ENCODE measurements around the gene MGAT4C.

Gene MGAT4C

DNA sequence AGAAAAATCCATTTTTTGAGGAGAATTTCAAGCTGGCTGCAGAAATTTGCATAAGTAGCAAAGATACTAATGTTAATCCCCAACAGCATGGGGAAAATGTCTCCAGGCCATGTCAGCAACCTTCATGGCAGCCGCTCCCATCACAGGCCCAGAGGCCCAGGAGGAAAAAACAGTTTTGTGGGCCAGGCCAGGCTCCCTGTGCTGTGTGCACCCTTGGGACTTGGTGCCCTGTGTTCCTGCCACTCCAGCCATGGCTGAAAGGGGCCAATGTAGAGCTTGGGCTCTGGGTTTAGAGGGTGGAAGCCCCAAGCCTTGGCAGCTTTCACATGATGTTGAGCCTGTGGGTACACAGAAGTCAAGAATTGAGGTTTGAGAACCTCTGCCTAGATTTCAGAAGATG, 76.3 kb downstream of the MGAT4C start:
- Histone ChIP-seq H3K27ac (no peak overlapping the region), H3K79me2 (ENCODE audit: insufficient read depth, low read depth) (no peaks in the 10 kb centered on the region)
- TF ChIP-seq, protein P1, sequence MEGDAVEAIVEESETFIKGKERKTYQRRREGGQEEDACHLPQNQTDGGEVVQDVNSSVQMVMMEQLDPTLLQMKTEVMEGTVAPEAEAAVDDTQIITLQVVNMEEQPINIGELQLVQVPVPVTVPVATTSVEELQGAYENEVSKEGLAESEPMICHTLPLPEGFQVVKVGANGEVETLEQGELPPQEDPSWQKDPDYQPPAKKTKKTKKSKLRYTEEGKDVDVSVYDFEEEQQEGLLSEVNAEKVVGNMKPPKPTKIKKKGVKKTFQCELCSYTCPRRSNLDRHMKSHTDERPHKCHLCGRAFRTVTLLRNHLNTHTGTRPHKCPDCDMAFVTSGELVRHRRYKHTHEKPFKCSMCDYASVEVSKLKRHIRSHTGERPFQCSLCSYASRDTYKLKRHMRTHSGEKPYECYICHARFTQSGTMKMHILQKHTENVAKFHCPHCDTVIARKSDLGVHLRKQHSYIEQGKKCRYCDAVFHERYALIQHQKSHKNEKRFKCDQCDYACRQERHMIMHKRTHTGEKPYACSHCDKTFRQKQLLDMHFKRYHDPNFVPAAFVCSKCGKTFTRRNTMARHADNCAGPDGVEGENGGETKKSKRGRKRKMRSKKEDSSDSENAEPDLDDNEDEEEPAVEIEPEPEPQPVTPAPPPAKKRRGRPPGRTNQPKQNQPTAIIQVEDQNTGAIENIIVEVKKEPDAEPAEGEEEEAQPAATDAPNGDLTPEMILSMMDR (conservative IDR thresholded peaks at IDR 0.05; ENCODE audit: low read depth, low read length): no peak

DNA sequence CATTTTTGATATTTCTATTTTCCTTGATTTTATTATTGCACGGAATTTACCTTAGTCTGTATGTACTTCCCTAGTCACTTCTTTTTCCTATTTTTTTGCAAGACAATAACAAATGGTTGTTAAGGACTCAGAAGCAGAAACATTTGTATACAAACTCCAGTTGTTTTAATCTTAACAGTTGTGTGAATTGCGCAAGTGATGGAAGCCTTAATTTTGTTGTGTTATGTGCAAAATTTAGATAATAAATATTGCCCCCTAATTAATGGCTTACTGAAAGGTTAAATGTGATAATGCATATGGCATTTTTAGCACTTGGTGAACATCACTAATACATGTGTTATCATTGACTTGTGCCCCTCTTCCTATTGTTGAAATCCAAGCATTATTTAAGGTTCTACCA, 82.0 kb downstream of the MGAT4C start:
- Histone ChIP-seq H3K4me3 (IDR thresholded peaks at IDR 0.05; ENCODE audit: insufficient read depth, low read depth, low read length) (no peak overlapping the region), H3K79me2 (ENCODE audit: insufficient read depth, low read depth) (no peaks in the 10 kb centered on the region), H2AFZ (ENCODE audit: low read depth) (no peak overlapping the region), H3K4me2 (no peak overlapping the region), H4K20me1 (ENCODE audit: insufficient read depth) (no peaks in the 10 kb centered on the region), H3K36me3 (ENCODE audit: insufficient read depth) (no peaks in the 10 kb centered on the region), H3K27me3 (ENCODE audit: insufficient read depth, low read depth) (no peaks in the 10 kb centered on the region), H3K4me1 (ENCODE audit: low read depth, poor library complexity, severe bottlenecking) (no peaks in the 10 kb centered on the region), H3K27ac (no peak overlapping the region), H3K9ac (no peak overlapping the region)
- TF ChIP-seq, protein P1 (conservative IDR thresholded peaks at IDR 0.05; ENCODE audit: low read depth, low read length): no peak

More for the DNA sequence above, 76.3 kb downstream of the MGAT4C start:
- Histone ChIP-seq H3K4me1 (ENCODE audit: low read depth, poor library complexity, severe bottlenecking) (no peaks in the 10 kb centered on the region), H4K20me1 (ENCODE audit: insufficient read depth) (no peaks in the 10 kb centered on the region), H3K9ac (no peak overlapping the region), H3K36me3 (ENCODE audit: insufficient read depth) (no peaks in the 10 kb centered on the region), H3K27me3 (ENCODE audit: insufficient read depth, low read depth) (no peaks in the 10 kb centered on the region), H3K4me2 (no peak overlapping the region), H3K4me3 (IDR thresholded peaks at IDR 0.05; ENCODE audit: insufficient read depth, low read depth, low read length) (no peak overlapping the region), H2AFZ (ENCODE audit: low read depth) (no peak overlapping the region)

DNA sequence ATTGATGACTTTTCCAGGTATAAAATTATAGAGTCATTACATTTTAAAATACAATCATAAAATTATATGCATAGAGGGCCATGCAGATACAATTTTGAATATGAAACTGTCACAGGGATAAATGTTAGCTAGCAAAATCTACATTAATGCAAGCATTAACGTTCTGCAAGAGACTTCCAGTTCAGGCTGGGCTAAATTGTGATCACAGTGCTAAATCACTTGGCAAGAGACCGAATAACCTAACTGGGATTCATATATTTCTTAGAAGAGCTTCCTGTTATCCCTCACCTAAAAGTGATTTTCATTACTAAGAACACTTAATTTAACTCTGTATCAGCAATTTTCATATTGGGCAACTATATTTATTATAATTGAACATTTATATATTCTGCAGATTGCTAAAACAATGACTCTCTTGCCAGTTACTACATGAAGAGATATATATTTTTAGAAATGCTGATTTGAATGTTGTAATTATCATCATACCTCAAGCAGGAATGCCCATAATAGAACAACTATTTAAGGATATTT, 83.2 kb downstream of the MGAT4C start:
- H3K79me2 ChIP-seq (ENCODE audit: insufficient read depth, low read depth): no peaks in the 10 kb centered on the region
- H3K27me3 ChIP-seq (ENCODE audit: insufficient read depth, low read depth): no peaks in the 10 kb centered on the region
- no peaks in the 10 kb centered on the region for H4K20me1 ChIP-seq (ENCODE audit: insufficient read depth)
- H2AFZ ChIP-seq (ENCODE audit: low read depth): no peak overlapping the region
- H3K36me3 ChIP-seq (ENCODE audit: insufficient read depth): no peaks in the 10 kb centered on the region
- H3K4me2 ChIP-seq: no peak overlapping the region
- TF ChIP-seq, protein P1 (conservative IDR thresholded peaks at IDR 0.05; ENCODE audit: low read depth, low read length): no peak
- no peak overlapping the region for H3K4me3 ChIP-seq (IDR thresholded peaks at IDR 0.05; ENCODE audit: insufficient read depth, low read depth, low read length)
- no peak overlapping the region for H3K27ac ChIP-seq
- no peak overlapping the region for H3K9ac ChIP-seq
- no peaks in the 10 kb centered on the region for H3K4me1 ChIP-seq (ENCODE audit: low read depth, poor library complexity, severe bottlenecking)

DNA sequence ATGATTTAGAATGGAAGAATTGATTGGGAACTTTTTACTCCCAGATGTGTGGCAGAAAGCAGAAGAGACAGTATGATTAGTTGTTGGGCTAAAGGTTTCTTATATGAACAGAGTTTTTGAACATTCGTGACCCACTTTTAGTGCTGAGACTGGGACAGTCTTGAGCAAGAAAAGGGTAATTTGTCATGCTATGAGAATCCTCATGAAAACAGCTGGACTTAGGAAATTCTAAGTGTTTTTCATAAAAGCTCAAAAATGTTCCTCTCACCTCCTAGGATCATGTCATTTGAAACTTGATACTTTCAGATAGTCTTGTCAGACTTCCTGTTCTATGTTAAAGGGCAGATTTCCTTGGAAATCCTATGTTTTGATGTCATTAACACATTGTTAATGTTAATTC, 86.1 kb downstream of the MGAT4C start:
- no peaks in the 10 kb centered on the region for H4K20me1 ChIP-seq (ENCODE audit: insufficient read depth)
- H3K27me3 ChIP-seq (ENCODE audit: insufficient read depth, low read depth): no peaks in the 10 kb centered on the region
- no peak overlapping the region for H3K4me2 ChIP-seq
- TF ChIP-seq, protein P1 (conservative IDR thresholded peaks at IDR 0.05; ENCODE audit: low read depth, low read length): no peak
- no peak overlapping the region for H3K27ac ChIP-seq
- H3K4me1 ChIP-seq (ENCODE audit: low read depth, poor library complexity, severe bottlenecking): no peaks in the 10 kb centered on the region
- H3K4me3 ChIP-seq (IDR thresholded peaks at IDR 0.05; ENCODE audit: insufficient read depth, low read depth, low read length): no peak overlapping the region
- H3K79me2 ChIP-seq (ENCODE audit: insufficient read depth, low read depth): no peaks in the 10 kb centered on the region
- no peak overlapping the region for H2AFZ ChIP-seq (ENCODE audit: low read depth)
- H3K36me3 ChIP-seq (ENCODE audit: insufficient read depth): no peaks in the 10 kb centered on the region
- no peak overlapping the region for H3K9ac ChIP-seq
